Measurements from ENCODE around the gene DDRGK1. TPM values are rescaled to one million over a fixed set of nuclear protein-coding genes. Genes with fewer than 3 reads are reported as not detected.

Gene DDRGK1
- total RNA-seq, 1 experiment from 2014 or later = 72.0 TPM

DNA sequence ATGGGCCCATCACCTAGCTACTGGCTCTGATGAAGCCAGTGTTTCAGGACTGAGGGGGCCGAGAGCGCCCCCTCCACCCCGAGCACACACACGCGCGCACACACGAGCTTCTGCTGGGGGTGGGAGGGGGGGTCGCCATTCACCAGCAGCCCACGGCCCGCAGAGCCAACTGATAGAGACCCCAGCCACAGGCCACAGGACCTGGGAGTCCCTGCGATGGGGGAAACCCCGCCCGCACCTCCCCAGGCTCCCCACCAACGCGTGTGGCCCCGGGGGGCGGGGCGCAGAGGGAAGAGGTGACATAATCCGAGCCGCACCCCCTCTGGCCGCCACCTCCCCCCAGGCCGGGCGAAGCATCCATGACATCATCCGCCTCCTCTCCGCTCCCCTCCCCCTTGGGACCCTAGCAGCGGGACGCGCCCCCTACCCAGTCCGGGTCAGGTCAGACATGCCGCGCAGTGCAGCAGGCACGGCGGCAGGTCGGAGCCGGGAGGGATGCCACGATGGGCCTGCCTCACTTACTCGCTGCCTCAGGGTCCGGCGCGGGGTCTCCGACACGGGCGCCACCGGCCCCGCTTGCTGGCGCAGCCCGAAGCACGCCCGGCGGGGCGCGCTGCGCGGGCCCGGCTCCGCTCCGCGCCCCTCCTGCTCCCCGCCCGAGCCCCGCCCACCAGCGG lies 31.4 kb downstream of the DDRGK1 start, which contains the start of gene LZTS3:
Gene LZTS3, minus strand, starts transcription at position 617 of the 677 bp plus-strand sequence. CDS start 6,386 bp downstream, outside the sequence.
- H3K27me3 ChIP-seq (replicated peaks; ENCODE audit: insufficient read depth, low read depth, low read length, poor library complexity) = no peaks in the 10 kb centered on the region

DNA sequence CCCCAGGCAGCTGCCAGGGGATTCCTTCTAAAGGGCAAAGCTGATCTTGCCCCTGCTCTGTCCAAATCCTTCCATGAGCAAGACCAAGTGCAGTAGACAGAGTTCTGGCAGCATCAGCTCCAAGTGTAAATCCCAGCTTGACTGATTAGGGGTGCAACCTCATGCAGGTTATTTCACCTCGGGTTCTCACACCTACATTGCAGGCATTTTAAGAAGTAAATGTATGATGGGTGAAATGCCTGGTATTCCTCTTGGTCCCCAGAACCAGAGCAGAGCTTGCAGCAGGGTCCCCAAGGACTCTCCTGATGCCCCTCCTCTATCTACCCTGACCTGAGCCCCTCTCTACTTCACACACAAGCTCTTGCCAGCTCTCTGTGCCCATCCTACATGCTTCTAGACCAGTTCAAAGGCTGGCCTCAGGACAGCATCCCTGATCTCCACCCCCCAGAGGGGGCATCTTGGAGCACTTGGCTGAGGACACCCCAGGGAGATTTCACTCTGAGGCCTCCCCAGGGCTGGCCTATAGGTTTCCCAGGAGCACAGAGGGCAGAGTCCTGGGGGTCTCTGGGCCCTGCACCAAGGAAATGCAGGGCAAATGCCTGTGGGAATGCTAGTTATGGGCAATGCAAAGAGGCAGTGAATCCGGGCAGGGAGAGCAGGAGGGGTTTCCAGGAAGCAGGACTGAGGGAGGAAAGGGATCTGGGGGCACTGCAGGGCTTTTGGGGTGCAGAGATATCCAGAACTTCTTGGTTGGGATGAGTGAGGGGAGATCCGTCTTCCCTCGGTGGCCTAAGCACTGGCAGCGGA lies 32.2 kb downstream of the DDRGK1 start:
- no peak for TF ChIP-seq EZH2 (IDR thresholded peaks at IDR 0.05; ENCODE audit: borderline replicate concordance, low read depth, low read length, poor library complexity, severe bottlenecking)
- POLR2A ChIA-PET (ENCODE audit: low non-redundant PET) = interaction anchor here (0.5 kb wide), 1 partner anchor 302 kb away, joined by 4 read pairs; no protein-coding TSS in a partner anchor
- H3K4me3 ChIP-seq (ENCODE audit: low read depth, low read length, poor library complexity, severe bottlenecking) = peak overlapping the region; percentile 86
- no peaks in the 10 kb centered on the region for H3K9me3 ChIP-seq (ENCODE audit: low read depth, low read length, poor library complexity, severe bottlenecking)
- H3K27me3 ChIP-seq (replicated peaks; ENCODE audit: insufficient read depth, low read depth, low read length, poor library complexity) = no peaks in the 10 kb centered on the region
- H3K4me1 ChIP-seq (ENCODE audit: insufficient read depth, low read length, poor library complexity, severe bottlenecking) = peaks cover 4% of the 10 kb centered on the region
- no peak overlapping the region for H3K27ac ChIP-seq (ENCODE audit: low read depth, low read length, poor library complexity, severe bottlenecking)
- DNase-seq (ENCODE audit: low spot score) = no peak
- CTCF ChIA-PET = interaction anchor here (0.7 kb wide), 2 partner anchors 37 to 74 kb away, joined by 6 to 7 read pairs; partner anchors contain the start of gene ITPA
- intact Hi-C loops (cut with micrococcal nuclease; ENCODE audit: unreplicated experiment) = no loop called here
- BruUV-seq (replicated peaks) = TSS peak; percentile 38
- no peaks in the 10 kb centered on the region for H3K36me3 ChIP-seq (ENCODE audit: insufficient read depth, low read length, poor library complexity, severe bottlenecking)

More for the DNA sequence above, 31.4 kb downstream of the DDRGK1 start, which contains the start of gene LZTS3:
- peak; percentile 86 for DNase-seq (ENCODE audit: low spot score)
- BruUV-seq (replicated peaks) = no TSS peak
- CTCF ChIA-PET = interaction anchor here (0.7 kb wide), 2 partner anchors 36 to 74 kb away, joined by 6 to 7 read pairs; partner anchors contain the start of gene ITPA
- Histone ChIP-seq H3K4me3 (ENCODE audit: low read depth, low read length, poor library complexity, severe bottlenecking) (peak within 1 kb of the TSS; percentile 86), H3K4me1 (ENCODE audit: insufficient read depth, low read length, poor library complexity, severe bottlenecking) (peaks cover 4% of the 10 kb centered on the region), H3K27ac (ENCODE audit: low read depth, low read length, poor library complexity, severe bottlenecking) (peak within 1 kb of the TSS; percentile 84), H3K36me3 (ENCODE audit: insufficient read depth, low read length, poor library complexity, severe bottlenecking) (no peaks in the 10 kb centered on the region), H3K9me3 (ENCODE audit: low read depth, low read length, poor library complexity, severe bottlenecking) (no peaks in the 10 kb centered on the region)
- intact Hi-C loops (cut with micrococcal nuclease; ENCODE audit: unreplicated experiment) = no loop called here
- TF ChIP-seq EZH2 (IDR thresholded peaks at IDR 0.05; ENCODE audit: borderline replicate concordance, low read depth, low read length, poor library complexity, severe bottlenecking) = no peak
- TF ChIP-seq, protein P1, sequence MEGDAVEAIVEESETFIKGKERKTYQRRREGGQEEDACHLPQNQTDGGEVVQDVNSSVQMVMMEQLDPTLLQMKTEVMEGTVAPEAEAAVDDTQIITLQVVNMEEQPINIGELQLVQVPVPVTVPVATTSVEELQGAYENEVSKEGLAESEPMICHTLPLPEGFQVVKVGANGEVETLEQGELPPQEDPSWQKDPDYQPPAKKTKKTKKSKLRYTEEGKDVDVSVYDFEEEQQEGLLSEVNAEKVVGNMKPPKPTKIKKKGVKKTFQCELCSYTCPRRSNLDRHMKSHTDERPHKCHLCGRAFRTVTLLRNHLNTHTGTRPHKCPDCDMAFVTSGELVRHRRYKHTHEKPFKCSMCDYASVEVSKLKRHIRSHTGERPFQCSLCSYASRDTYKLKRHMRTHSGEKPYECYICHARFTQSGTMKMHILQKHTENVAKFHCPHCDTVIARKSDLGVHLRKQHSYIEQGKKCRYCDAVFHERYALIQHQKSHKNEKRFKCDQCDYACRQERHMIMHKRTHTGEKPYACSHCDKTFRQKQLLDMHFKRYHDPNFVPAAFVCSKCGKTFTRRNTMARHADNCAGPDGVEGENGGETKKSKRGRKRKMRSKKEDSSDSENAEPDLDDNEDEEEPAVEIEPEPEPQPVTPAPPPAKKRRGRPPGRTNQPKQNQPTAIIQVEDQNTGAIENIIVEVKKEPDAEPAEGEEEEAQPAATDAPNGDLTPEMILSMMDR (conservative IDR thresholded peaks at IDR 0.05; ENCODE audit: low read depth, low read length) = no peak
- POLR2A ChIA-PET (ENCODE audit: low non-redundant PET) = interaction anchor here (0.5 kb wide), 1 partner anchor 303 kb away, joined by 4 read pairs; no protein-coding TSS in a partner anchor

DNA sequence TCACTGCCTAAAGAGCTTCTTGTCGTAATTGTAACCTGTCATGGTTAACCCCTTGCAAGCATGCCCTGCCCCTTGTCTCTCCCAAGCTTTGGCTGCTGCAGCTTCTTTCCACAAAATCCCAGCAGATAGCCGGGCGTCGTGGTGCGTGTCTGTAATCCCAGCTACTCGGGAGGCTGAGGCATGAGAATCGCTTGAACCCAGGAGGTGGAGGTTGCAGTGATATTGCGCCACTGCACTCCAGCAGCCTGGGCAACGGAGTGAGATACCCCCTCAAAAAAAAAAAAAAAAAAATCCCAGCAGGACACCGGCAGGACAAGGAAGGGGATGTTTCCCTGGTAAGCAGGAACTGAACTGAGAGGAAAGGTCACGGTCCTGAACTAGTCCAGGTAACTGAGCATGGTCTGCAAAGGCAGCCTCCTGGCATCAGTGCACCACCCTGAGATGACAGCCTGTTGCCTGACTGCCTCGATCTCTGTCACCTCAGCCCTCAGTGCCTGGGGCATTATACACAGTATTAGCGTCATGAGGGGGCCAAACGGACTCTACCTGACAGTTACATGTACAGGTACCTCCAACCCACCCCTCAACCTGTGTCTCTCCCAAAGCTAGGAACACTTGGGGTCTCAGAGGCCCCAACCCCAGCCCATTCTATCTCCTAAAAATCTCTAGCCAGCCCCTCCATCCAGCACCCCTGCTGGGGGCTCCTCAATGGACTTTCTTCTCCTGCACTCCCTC lies 32.9 kb downstream of the DDRGK1 start:
- no peaks in the 10 kb centered on the region for H3K27me3 ChIP-seq (replicated peaks; ENCODE audit: insufficient read depth, low read depth, low read length, poor library complexity)
- no TSS peak for BruUV-seq (replicated peaks)
- H3K27ac ChIP-seq (ENCODE audit: low read depth, low read length, poor library complexity, severe bottlenecking) = no peak overlapping the region
- TF ChIP-seq, protein P1 (conservative IDR thresholded peaks at IDR 0.05; ENCODE audit: low read depth, low read length) = no peak
- no peak for TF ChIP-seq EZH2 (IDR thresholded peaks at IDR 0.05; ENCODE audit: borderline replicate concordance, low read depth, low read length, poor library complexity, severe bottlenecking)
- ChIA-PET CTCF (interaction anchor here (0.6 kb wide), 1 partner anchor 211 kb away, joined by 4 read pairs; no protein-coding TSS in a partner anchor), POLR2A (ENCODE audit: low non-redundant PET) (no interaction called here)
- no peak for DNase-seq (ENCODE audit: low spot score)
- no peaks in the 10 kb centered on the region for H3K9me3 ChIP-seq (ENCODE audit: low read depth, low read length, poor library complexity, severe bottlenecking)
- H3K4me1 ChIP-seq (ENCODE audit: insufficient read depth, low read length, poor library complexity, severe bottlenecking) = peaks cover 4% of the 10 kb centered on the region
- no peaks in the 10 kb centered on the region for H3K36me3 ChIP-seq (ENCODE audit: insufficient read depth, low read length, poor library complexity, severe bottlenecking)
- H3K4me3 ChIP-seq (ENCODE audit: low read depth, low read length, poor library complexity, severe bottlenecking) = no peak overlapping the region
- intact Hi-C loops (cut with micrococcal nuclease; ENCODE audit: unreplicated experiment) = no loop called here
